Colon (tissue), 2 donors: Measurements from ENCODE around the gene MYO3B.
"Not testable (repeated sequence)": the region's sequence is repeated elsewhere in the genome, so short reads cannot be mapped to it uniquely, and the experiment has no call there.

Experiments
- FAIRE-seq: peaks from 2 replicates; lab custom pipeline; 2012; peaks lifted over from hg19 to GRCh38; lab: Jason Lieb, UNC
- donor health status: control.
- donor health status: control.

MYO3B gene

GRCh38 chr2:170641961-170642360 lies 464.0 kb downstream of the MYO3B start:
- no peak for FAIRE-seq

GRCh38 chr2:170643346-170643745 lies 465.4 kb downstream of the MYO3B start:
- no peak for FAIRE-seq

- no peak for FAIRE-seq
Measured at GRCh38 chr2:170647741-170648436, 469.9 kb downstream of the MYO3B start.

- no peak for FAIRE-seq
Measured at GRCh38 chr2:170651624-170652325, 473.8 kb downstream of the MYO3B start.

GRCh38 chr2:170652637-170653417 lies 474.9 kb downstream of the MYO3B start:
- FAIRE-seq: no peak

- no peak for FAIRE-seq
Measured at GRCh38 chr2:170656669-170657068, 478.7 kb downstream of the MYO3B start.

GRCh38 chr2:170660409-170660808 lies 482.5 kb downstream of the MYO3B start:
- no peak for FAIRE-seq

- FAIRE-seq: no peak
Measured at GRCh38 chr2:170665743-170666142, 487.8 kb downstream of the MYO3B start.

- no peak for FAIRE-seq
Measured at GRCh38 chr2:170669909-170670308, 492.0 kb downstream of the MYO3B start.

- no peak for FAIRE-seq
Measured at GRCh38 chr2:170670651-170671050, 492.7 kb downstream of the MYO3B start.

- no peak for FAIRE-seq
Measured at GRCh38 chr2:170671079-170671478, 493.1 kb downstream of the MYO3B start.

- FAIRE-seq: not testable (repeated sequence)
Measured at GRCh38 chr2:170674282-170674681, 496.3 kb downstream of the MYO3B start.

- no peak for FAIRE-seq
Measured at GRCh38 chr2:170675701-170676100, 497.8 kb downstream of the MYO3B start.

GRCh38 chr2:170679607-170680079 lies 501.7 kb downstream of the MYO3B start:
- no peak for FAIRE-seq

- no peak for FAIRE-seq
Measured at GRCh38 chr2:170680172-170680941, 502.4 kb downstream of the MYO3B start.

- FAIRE-seq: no peak
Measured at GRCh38 chr2:170681311-170681710, 503.4 kb downstream of the MYO3B start.

GRCh38 chr2:170685591-170685990 lies 507.6 kb downstream of the MYO3B start:
- no peak for FAIRE-seq

- no peak for FAIRE-seq
Measured at GRCh38 chr2:170689481-170689880, 511.5 kb downstream of the MYO3B start.

- FAIRE-seq: no peak
Measured at GRCh38 chr2:170690640-170691039, 512.7 kb downstream of the MYO3B start.

GRCh38 chr2:170694316-170694715 lies 516.4 kb downstream of the MYO3B start:
- FAIRE-seq: no peak

GRCh38 chr2:170695521-170696410 lies 517.8 kb downstream of the MYO3B start:
- FAIRE-seq: no peak
